Peyer's patch (tissue), 4 donors: Measurements from ENCODE around the gene MAF. TPM values are rescaled to one million over a fixed set of nuclear protein-coding genes. Genes with fewer than 3 reads are reported as not detected.

Experiments used
- DNase-seq, 3 donors: peaks; one replicate each; pipeline ENCODE4 v3.0.0-alpha.2; 2017 to 2019
- H3K27ac ChIP-seq, 4 donors: fragments of 200-600 bp; sonication (generic); one replicate each; pipeline ENCODE4 v1.5.1; 2016 to 2019
- H3K27me3 ChIP-seq, 2 donors: fragments of 200-600 bp; sonication (generic); one replicate each; pipeline ENCODE4 v1.5.1; 2019
- H3K36me3 ChIP-seq, 3 donors: fragments of 200-600 bp; sonication (generic); one replicate each; pipeline ENCODE4 v1.5.1; 2016 to 2019
- H3K4me1 ChIP-seq, 4 donors: fragments of 200-600 bp; sonication (generic); one replicate each; pipeline ENCODE4 v1.5.1; 2016 to 2019
- H3K4me3 ChIP-seq, 4 donors: fragments of 200-600 bp; sonication (generic); 1 replicate in 3 of 4; 2 replicates in 1 of 4; pipeline ENCODE4 v1.5.1; 2016 to 2019; ENCODE audit warnings: mild to moderate bottlenecking in 1 of 4
- H3K9me3 ChIP-seq, 4 donors: fragments of 200-600 bp; sonication (generic); one replicate each; pipeline ENCODE4 v1.5.1; 2016 to 2019; ENCODE audit warnings: mild to moderate bottlenecking in 1 of 4
- CTCF ChIP-seq, 6 experiments: fragments of 450-650 bp in 4 of 6; fragments of 200-600 bp in 2 of 6; sonication (generic) in 1 of 6; IDR thresholded peaks; one replicate each; pipeline ENCODE4 v1.5.1; 2017 to 2019; ENCODE audit warnings: antibody characterized with exemption in 6 of 6, mild to moderate bottlenecking in 3 of 6, moderate library complexity in 1 of 6
- POLR2A ChIP-seq, 2 donors: fragments of 450-650 bp; IDR thresholded peaks; one replicate each; pipeline ENCODE4 v1.5.1; 2017; ENCODE audit warnings: antibody characterized with exemption in 2 of 2, mild to moderate bottlenecking in 2 of 2, moderate library complexity in 2 of 2
- total RNA-seq, 4 donors: library from RNA; depleted of rRNA; stranded (reverse); fragments of >200 nt; gene quantifications; one replicate each; pipeline ENCODE4 v1.1.0, GENCODE V29; 2016

MAF gene
- total RNA-seq, 4 donors from 2014 or later = 92.4 to 390 (median 235) TPM

- Histone ChIP-seq H3K4me3 (no peak overlapping the region), H3K27me3 (no peaks in the 10 kb centered on the region), H3K27ac (no peak overlapping the region), H3K4me1 (no peaks in the 10 kb centered on the region), H3K36me3 (no peaks in the 10 kb centered on the region), H3K9me3 (no peaks in the 10 kb centered on the region)
- DNase-seq = no peak
- no peak for TF ChIP-seq POLR2A (IDR thresholded peaks at IDR 0.05)
- TF ChIP-seq CTCF (IDR thresholded peaks at IDR 0.05) = no peak
These were observed 22.5 kb upstream of the MAF start for GRCh38 chr16:79623062-79623461.

- TF ChIP-seq POLR2A (IDR thresholded peaks at IDR 0.05) = no peak
- TF ChIP-seq CTCF (IDR thresholded peaks at IDR 0.05) = no peak
These were observed 20.5 kb upstream of the MAF start for GRCh38 chr16:79621027-79621426.

GRCh38 chr16:79618692-79619050, 18.1 kb upstream of the MAF start:
- Histone ChIP-seq H3K9me3 (no peaks in the 10 kb centered on the region), H3K36me3 (no peaks in the 10 kb centered on the region), H3K4me1 (no peaks in the 10 kb centered on the region), H3K27me3 (no peaks in the 10 kb centered on the region), H3K4me3 (no peak overlapping the region), H3K27ac (no peak overlapping the region)
- no peak for DNase-seq
- no peak for TF ChIP-seq CTCF (IDR thresholded peaks at IDR 0.05)
- no peak for TF ChIP-seq POLR2A (IDR thresholded peaks at IDR 0.05)

More at GRCh38 chr16:79621027-79621426, 20.5 kb upstream of the MAF start:
- no peak overlapping the region for H3K27ac ChIP-seq
- H3K9me3 ChIP-seq = no peaks in the 10 kb centered on the region
- no peaks in the 10 kb centered on the region for H3K27me3 ChIP-seq
- no peaks in the 10 kb centered on the region for H3K36me3 ChIP-seq
- no peaks in the 10 kb centered on the region for H3K4me1 ChIP-seq
- H3K4me3 ChIP-seq = no peak overlapping the region
- DNase-seq = no peak

- no peak for DNase-seq
- Histone ChIP-seq H3K36me3 (no peaks in the 10 kb centered on the region), H3K4me3 (no peak overlapping the region), H3K27me3 (no peaks in the 10 kb centered on the region), H3K27ac (no peak overlapping the region), H3K9me3 (no peaks in the 10 kb centered on the region), H3K4me1 (no peaks in the 10 kb centered on the region)
- TF ChIP-seq CTCF (IDR thresholded peaks at IDR 0.05) = no peak
- TF ChIP-seq POLR2A (IDR thresholded peaks at IDR 0.05) = no peak
These were observed 17.6 kb upstream of the MAF start for GRCh38 chr16:79618041-79618691.

GRCh38 chr16:79613009-79613408, 12.5 kb upstream of the MAF start:
- no peaks in the 10 kb centered on the region for H3K36me3 ChIP-seq
- no peak for TF ChIP-seq POLR2A (IDR thresholded peaks at IDR 0.05)
- TF ChIP-seq CTCF (IDR thresholded peaks at IDR 0.05) = no peak
- H3K27ac ChIP-seq = peak overlapping the region in 1 of 4 donors; percentile 31
- DNase-seq = no peak
- H3K9me3 ChIP-seq = no peaks in the 10 kb centered on the region
- H3K4me1 ChIP-seq = peaks cover 0 to 1% (median 0%) of the 10 kb centered on the region in 4 donors
- no peaks in the 10 kb centered on the region for H3K27me3 ChIP-seq
- no peak overlapping the region for H3K4me3 ChIP-seq

DNA sequence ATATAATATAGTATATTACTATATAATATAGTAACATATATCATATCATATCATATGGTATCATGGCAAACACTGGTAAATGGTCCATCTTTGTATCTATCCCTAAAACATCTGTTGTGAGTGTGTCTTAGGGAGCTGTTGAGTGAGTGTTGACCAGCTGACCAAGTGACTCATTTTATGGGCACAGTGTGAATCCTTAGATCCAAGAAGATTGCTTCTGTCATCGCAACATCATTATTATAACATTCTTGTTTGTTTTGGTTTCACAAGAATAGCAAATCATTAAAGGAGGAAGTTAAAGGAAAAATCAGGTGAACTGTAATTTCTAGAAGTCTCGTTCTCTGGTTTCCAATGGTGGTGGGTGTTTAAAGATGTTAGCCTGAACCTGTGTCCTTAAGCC, 11.7 kb upstream of the MAF start:
- Histone ChIP-seq H3K9me3 (no peaks in the 10 kb centered on the region), H3K27me3 (no peaks in the 10 kb centered on the region), H3K27ac (peak overlapping the region in 1 of 4 donors; percentile 31), H3K36me3 (no peaks in the 10 kb centered on the region), H3K4me3 (no peak overlapping the region), H3K4me1 (peaks cover 0 to 9% (median 0%) of the 10 kb centered on the region in 4 donors)
- TF ChIP-seq POLR2A (IDR thresholded peaks at IDR 0.05) (no peak), CTCF (IDR thresholded peaks at IDR 0.05) (no peak)
- DNase-seq = no peak
